Upper lobe of right lung (tissue), 1 donor: ENCODE results near the gene LTBP2. TPM values are rescaled to one million over a fixed set of nuclear protein-coding genes. Genes with fewer than 3 reads are reported as not detected.

Source experiments
- ATAC-seq: fragments of 200-7000 bp; cut with Tn5 transposase; one replicate; pipeline ENCODE4 v1.9.1; 2020; ENCODE audit warnings: mild to moderate bottlenecking, moderate library complexity
- DNase-seq: peaks from one replicate; pipeline ENCODE4 v3.0.0-alpha.2; 2020
- H3K27ac ChIP-seq: fragments of 200-600 bp; one replicate; pipeline ENCODE4 v1.8.0; 2022
- H3K27me3 ChIP-seq: fragments of 200-600 bp; one replicate; pipeline ENCODE4 v1.8.0; 2022; ENCODE audit warnings: mild to moderate bottlenecking
- H3K36me3 ChIP-seq: fragments of 200-600 bp; one replicate; pipeline ENCODE4 v1.8.0; 2022
- H3K4me1 ChIP-seq: fragments of 200-600 bp; one replicate; pipeline ENCODE4 v1.8.0; 2022
- H3K4me3 ChIP-seq: fragments of 200-600 bp; one replicate; pipeline ENCODE4 v1.8.0; 2022; ENCODE audit warnings: mild to moderate bottlenecking
- H3K9me3 ChIP-seq: fragments of 200-600 bp; one replicate; pipeline ENCODE4 v1.8.0; 2022
- CTCF ChIP-seq: fragments of 200-600 bp; IDR thresholded peaks from one replicate; pipeline ENCODE4 v1.8.0; 2022; ENCODE audit warnings: antibody characterized with exemption
- intact Hi-C: fragments of 100-400 bp; cut with DNase I; formaldehyde crosslinking; loops from one replicate; pipeline ENCODE4 v1.11.0; 2022
- total RNA-seq: library from RNA; stranded (reverse); fragmentation: NEBNext Ultra II Directional; extraction: Animal tissue kit (Norgen Biotek cat#: 25700); gene quantifications from one replicate; pipeline ENCODE4 v1.2.1, GENCODE V29; 2021
- donor health status: DM: no; HTN: yes; CAD: no; lungs with severe emphysema.

Gene LTBP2
- total RNA-seq, 1 donor from 2014 or later: 117 TPM

- intact Hi-C loops: no loop called here
- no peaks in the 10 kb centered on the region for H3K27me3 ChIP-seq
- ATAC-seq: no peak
- H3K4me1 ChIP-seq: peaks cover 61% of the 10 kb centered on the region
- no peak for DNase-seq
- peak overlapping the region; percentile 71 for H3K27ac ChIP-seq
- H3K9me3 ChIP-seq: no peaks in the 10 kb centered on the region
- H3K4me3 ChIP-seq: no peak overlapping the region
- no peaks in the 10 kb centered on the region for H3K36me3 ChIP-seq
- TF ChIP-seq CTCF: no peak
These were observed 18.6 kb downstream of the LTBP2 start for GRCh38 chr14:74593241-74593953.

- DNase-seq (no peak), ATAC-seq (peak; percentile 17)
- peaks cover 61% of the 10 kb centered on the region for H3K4me1 ChIP-seq
- no peaks in the 10 kb centered on the region for H3K9me3 ChIP-seq
- TF ChIP-seq CTCF: no peak
- no peak overlapping the region for H3K4me3 ChIP-seq
- H3K27ac ChIP-seq: peak overlapping the region; percentile 71
- no peaks in the 10 kb centered on the region for H3K27me3 ChIP-seq
- intact Hi-C loops: no loop called here
- no peaks in the 10 kb centered on the region for H3K36me3 ChIP-seq
These were observed 19.4 kb downstream of the LTBP2 start for GRCh38 chr14:74592476-74593201.

- H3K4me1 ChIP-seq: peaks cover 54% of the 10 kb centered on the region
- H3K4me3 ChIP-seq: no peak overlapping the region
- intact Hi-C loops: no loop called here
- no peaks in the 10 kb centered on the region for H3K9me3 ChIP-seq
- ATAC-seq: no peak
- H3K36me3 ChIP-seq: no peaks in the 10 kb centered on the region
- no peak for DNase-seq
- no peaks in the 10 kb centered on the region for H3K27me3 ChIP-seq
- no peak for TF ChIP-seq CTCF
- H3K27ac ChIP-seq: peak overlapping the region; percentile 71
These were observed 20.1 kb downstream of the LTBP2 start for GRCh38 chr14:74591899-74592298.

GRCh38 chr14:74591394-74591793 is 20.6 kb downstream of the LTBP2 start:
- intact Hi-C loops: no loop called here
- Histone ChIP-seq H3K9me3 (no peaks in the 10 kb centered on the region), H3K27ac (peak overlapping the region; percentile 39), H3K36me3 (no peaks in the 10 kb centered on the region), H3K27me3 (no peaks in the 10 kb centered on the region), H3K4me3 (no peak overlapping the region), H3K4me1 (peaks cover 49% of the 10 kb centered on the region)
- no peak for TF ChIP-seq CTCF
- no peak for ATAC-seq
- DNase-seq: no peak

GRCh38 chr14:74589291-74589879 is 22.7 kb downstream of the LTBP2 start:
- H3K27me3 ChIP-seq: no peaks in the 10 kb centered on the region
- TF ChIP-seq CTCF: no peak
- H3K4me1 ChIP-seq: peaks cover 31% of the 10 kb centered on the region
- peak overlapping the region; percentile 6 for H3K27ac ChIP-seq
- no peaks in the 10 kb centered on the region for H3K36me3 ChIP-seq
- no peak overlapping the region for H3K4me3 ChIP-seq
- no peaks in the 10 kb centered on the region for H3K9me3 ChIP-seq
- intact Hi-C loops: no loop called here
- ATAC-seq (no peak), DNase-seq (no peak)
